ENCODE results near the gene GLO1.

Gene GLO1

GRCh38 chr6:38720295-38720694 is 17.4 kb upstream of the GLO1 start:
- no peak for TF ChIP-seq CTCF (IDR thresholded peaks at IDR 0.05; ENCODE audit: low read depth, low read length)
- H3K4me3 ChIP-seq (ENCODE audit: low read depth, low read length), result no peak overlapping the region

GRCh38 chr6:38719358-38719757 is 16.4 kb upstream of the GLO1 start:
- no peak overlapping the region for H3K4me3 ChIP-seq (ENCODE audit: low read depth, low read length)
- TF ChIP-seq CTCF (IDR thresholded peaks at IDR 0.05; ENCODE audit: low read depth, low read length), result no peak

GRCh38 chr6:38716825-38717224 is 13.9 kb upstream of the GLO1 start:
- no peak overlapping the region for H3K4me3 ChIP-seq (ENCODE audit: low read depth, low read length)
- no peak for TF ChIP-seq CTCF (IDR thresholded peaks at IDR 0.05; ENCODE audit: low read depth, low read length)

- peak within 1 kb of the TSS; percentile 37 for H3K4me3 ChIP-seq (ENCODE audit: low read depth, low read length)
- TF ChIP-seq CTCF (IDR thresholded peaks at IDR 0.05; ENCODE audit: low read depth, low read length), result no peak
Observed at GRCh38 chr6:38715016-38715689, 12.2 kb upstream of the GLO1 start, which contains the start of gene DNAH8. Gene DNAH8 (plus strand): TSS chr6:38715311. CDS start chr6:38722810, 7,499 bp downstream.

- TF ChIP-seq CTCF (IDR thresholded peaks at IDR 0.05; ENCODE audit: low read depth, low read length), result no peak
- no peak overlapping the region for H3K4me3 ChIP-seq (ENCODE audit: low read depth, low read length)
Observed at GRCh38 chr6:38714239-38715015, 11.5 kb upstream of the GLO1 start.

- H3K4me3 ChIP-seq (ENCODE audit: low read depth, low read length), result no peak overlapping the region
- TF ChIP-seq CTCF (IDR thresholded peaks at IDR 0.05; ENCODE audit: low read depth, low read length), result no peak
Observed at GRCh38 chr6:38713812-38714211, 10.9 kb upstream of the GLO1 start.

- H3K4me3 ChIP-seq (ENCODE audit: low read depth, low read length), result no peak overlapping the region
- TF ChIP-seq CTCF (IDR thresholded peaks at IDR 0.05; ENCODE audit: low read depth, low read length), result no peak
Observed at GRCh38 chr6:38708496-38708895, 5.6 kb upstream of the GLO1 start.

All from WI38 (cell line).